ENCODE results near the gene PARP15.
A peak's percentile ranks its signal among the peaks of the same experiment; 100 is the strongest.

PARP15 gene

GRCh38 chr3:122665881-122666280 is 88.4 kb downstream of the PARP15 start:
- Histone ChIP-seq H3K9me3 (ENCODE audit: control insufficient read depth, insufficient read depth, low read length) (no peaks in the 10 kb centered on the region), H3K4me1 (ENCODE audit: control insufficient read depth, insufficient read depth, low read length) (no peaks in the 10 kb centered on the region; the same call in 1 of the 2 replicates), H3K36me3 (ENCODE audit: control insufficient read depth, insufficient read depth, low read length) (no peaks in the 10 kb centered on the region)

DNA sequence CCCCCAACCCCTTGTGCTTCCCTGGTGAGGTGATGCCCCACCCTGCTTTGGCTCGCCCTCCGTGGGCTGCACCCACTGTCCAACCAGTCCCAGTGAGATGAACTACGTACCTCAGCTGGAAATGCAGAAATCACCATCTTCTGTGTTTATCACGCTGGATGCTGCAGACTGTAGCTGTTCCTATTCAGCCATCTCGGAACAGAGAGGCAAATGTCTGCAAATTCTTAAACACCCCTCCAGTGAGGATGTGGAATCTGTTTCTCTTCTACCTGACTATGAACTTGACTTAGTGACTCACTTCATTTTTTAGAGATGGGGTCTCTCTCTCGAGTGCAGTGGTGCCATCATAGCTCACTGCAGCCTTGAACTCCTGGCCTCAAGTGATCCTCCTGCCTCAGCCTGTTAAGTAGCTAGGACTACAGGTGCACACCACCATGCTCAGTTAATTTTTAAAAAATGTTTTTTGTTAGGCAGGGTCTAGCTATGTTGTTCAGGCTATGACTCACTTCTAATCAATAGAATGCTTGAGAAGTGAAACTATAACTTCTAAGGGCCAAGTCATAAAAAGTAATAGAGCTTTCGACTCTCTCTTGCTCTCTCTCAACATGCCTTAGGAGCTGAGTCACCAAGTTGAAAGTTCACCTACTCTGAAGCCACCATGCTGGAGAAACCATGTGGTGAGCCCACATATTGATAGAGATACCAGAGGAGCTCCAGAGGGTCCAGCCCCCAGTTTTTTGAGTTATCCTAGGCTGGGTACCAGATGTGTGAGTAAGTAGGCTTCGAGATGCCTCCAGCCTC is 91.7 kb downstream of the PARP15 start:
- Histone ChIP-seq H3K9me3 (ENCODE audit: control insufficient read depth, insufficient read depth, low read length) (no peaks in the 10 kb centered on the region), H3K36me3 (ENCODE audit: control insufficient read depth, insufficient read depth, low read length) (no peaks in the 10 kb centered on the region), H3K9ac (ENCODE audit: low read depth, low read length) (no peak overlapping the region), H3K27me3 (ENCODE audit: control insufficient read depth, insufficient read depth, low read length) (no peaks in the 10 kb centered on the region), H3K27ac (ENCODE audit: low read depth, low read length) (no peak overlapping the region), H3K4me3 (ENCODE audit: low read depth, low read length) (no peak overlapping the region), H3K4me1 (ENCODE audit: control insufficient read depth, insufficient read depth, low read length) (no peaks in the 10 kb centered on the region; the same call in 1 of the 2 replicates)

More at GRCh38 chr3:122665881-122666280, 88.4 kb downstream of the PARP15 start:
- Histone ChIP-seq H3K27ac (ENCODE audit: low read depth, low read length) (no peak overlapping the region), H3K4me3 (ENCODE audit: low read depth, low read length) (no peak overlapping the region), H3K9ac (ENCODE audit: low read depth, low read length) (no peak overlapping the region), H3K27me3 (ENCODE audit: control insufficient read depth, insufficient read depth, low read length) (no peaks in the 10 kb centered on the region)

- no peaks in the 10 kb centered on the region for H3K36me3 ChIP-seq (ENCODE audit: control insufficient read depth, insufficient read depth, low read length)
- no peaks in the 10 kb centered on the region for H3K9me3 ChIP-seq (ENCODE audit: control insufficient read depth, insufficient read depth, low read length)
- no peak overlapping the region for H3K4me3 ChIP-seq (ENCODE audit: low read depth, low read length)
- H3K27me3 ChIP-seq (ENCODE audit: control insufficient read depth, insufficient read depth, low read length), result no peaks in the 10 kb centered on the region
- H3K9ac ChIP-seq (ENCODE audit: low read depth, low read length), result no peak overlapping the region
- no peak overlapping the region for H3K27ac ChIP-seq (ENCODE audit: low read depth, low read length)
- H3K4me1 ChIP-seq (ENCODE audit: control insufficient read depth, insufficient read depth, low read length), result no peaks in the 10 kb centered on the region
Measured at GRCh38 chr3:122671553-122671952, 94.1 kb downstream of the PARP15 start.

- no peak overlapping the region for H3K27ac ChIP-seq (ENCODE audit: low read depth, low read length)
- no peaks in the 10 kb centered on the region for H3K27me3 ChIP-seq (ENCODE audit: control insufficient read depth, insufficient read depth, low read length)
- no peak overlapping the region for H3K9ac ChIP-seq (ENCODE audit: low read depth, low read length)
Measured at GRCh38 chr3:122674339-122674738, 96.9 kb downstream of the PARP15 start.

DNA sequence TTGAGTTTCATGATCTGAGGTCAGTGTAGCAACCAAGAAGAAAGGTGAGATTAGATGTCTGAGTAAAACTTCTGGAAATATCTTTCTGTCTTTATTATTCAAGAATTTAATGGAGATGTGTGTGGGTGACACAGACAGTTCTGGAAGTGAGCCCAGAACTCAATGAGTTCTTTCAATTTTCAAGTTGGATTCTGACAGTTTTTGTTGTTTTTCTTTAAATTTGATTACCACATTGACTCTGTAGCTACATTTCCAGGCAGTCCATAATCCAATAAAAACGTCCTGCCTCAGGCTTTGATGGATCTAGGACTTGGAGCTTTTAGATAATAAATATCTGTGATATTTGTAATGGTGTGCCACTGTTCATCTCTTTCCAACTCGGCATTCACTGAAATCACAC is 99.3 kb downstream of the PARP15 start:
- Histone ChIP-seq H3K36me3 (ENCODE audit: control insufficient read depth, insufficient read depth, low read length) (no peaks in the 10 kb centered on the region), H3K4me3 (ENCODE audit: low read depth, low read length) (no peak overlapping the region), H3K27ac (ENCODE audit: low read depth, low read length) (no peak overlapping the region), H3K9me3 (ENCODE audit: control insufficient read depth, insufficient read depth, low read length) (no peaks in the 10 kb centered on the region; the same call in 1 of the 2 replicates), H3K27me3 (ENCODE audit: control insufficient read depth, insufficient read depth, low read length) (peaks cover 9% of the 10 kb centered on the region; the same call in 1 of the 2 replicates), H3K9ac (ENCODE audit: low read depth, low read length) (no peak overlapping the region), H3K4me1 (ENCODE audit: control insufficient read depth, insufficient read depth, low read length) (peaks cover 13% of the 10 kb centered on the region)

More at GRCh38 chr3:122674339-122674738, 96.9 kb downstream of the PARP15 start:
- no peak overlapping the region for H3K4me3 ChIP-seq (ENCODE audit: low read depth, low read length)
- H3K36me3 ChIP-seq (ENCODE audit: control insufficient read depth, insufficient read depth, low read length), result no peaks in the 10 kb centered on the region
- H3K9me3 ChIP-seq (ENCODE audit: control insufficient read depth, insufficient read depth, low read length), result no peaks in the 10 kb centered on the region
- 0 out of 2 replicates have a peak, but pooled peaks cover 2% of the 10 kb centered on the region for H3K4me1 ChIP-seq (ENCODE audit: control insufficient read depth, insufficient read depth, low read length)

DNA sequence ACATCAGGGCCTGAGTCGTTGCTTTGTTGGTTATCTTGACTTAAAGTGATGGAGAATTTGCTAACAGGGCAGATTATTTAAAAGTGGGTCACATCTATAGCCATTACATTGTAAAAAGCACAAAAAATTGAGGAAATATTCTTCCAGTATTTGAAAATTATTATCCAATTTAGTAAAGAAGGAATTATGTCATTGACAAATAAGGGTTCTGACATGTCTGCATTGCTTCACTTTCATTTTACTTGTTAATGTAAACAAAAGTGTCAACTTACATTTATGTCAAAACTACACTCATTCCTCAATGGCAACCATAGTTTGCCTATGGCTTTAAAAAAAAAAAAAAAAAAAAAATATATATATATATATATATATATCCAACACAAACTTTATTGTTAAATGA is 99.8 kb downstream of the PARP15 start:
- Histone ChIP-seq H3K4me1 (ENCODE audit: control insufficient read depth, insufficient read depth, low read length) (peaks cover 13% of the 10 kb centered on the region), H3K9ac (ENCODE audit: low read depth, low read length) (no peak overlapping the region), H3K27ac (ENCODE audit: low read depth, low read length) (no peak overlapping the region), H3K27me3 (ENCODE audit: control insufficient read depth, insufficient read depth, low read length) (peaks cover 9% of the 10 kb centered on the region; the same call in 1 of the 2 replicates), H3K4me3 (ENCODE audit: low read depth, low read length) (no peak overlapping the region), H3K36me3 (ENCODE audit: control insufficient read depth, insufficient read depth, low read length) (no peaks in the 10 kb centered on the region), H3K9me3 (ENCODE audit: control insufficient read depth, insufficient read depth, low read length) (no peaks in the 10 kb centered on the region; the same call in 1 of the 2 replicates)

DNA sequence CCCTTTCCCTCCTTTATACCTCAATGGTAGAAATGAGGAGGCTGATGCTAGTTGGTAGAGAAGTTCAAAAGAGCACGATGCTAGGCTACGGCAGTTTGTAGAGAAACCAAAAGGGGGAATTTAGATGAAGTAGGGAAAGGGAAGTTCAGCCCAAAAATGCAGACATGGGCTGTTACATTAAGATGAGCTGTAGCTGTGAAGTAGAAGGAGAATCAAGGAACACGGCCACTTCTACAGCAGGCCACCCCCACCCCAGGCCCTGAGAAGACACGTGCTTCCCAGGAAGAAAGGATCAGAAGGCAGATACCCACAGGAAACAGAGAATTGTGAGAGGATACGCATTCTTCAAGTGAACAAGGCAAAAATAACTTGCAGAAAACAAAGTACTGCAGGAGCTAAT is 101.1 kb downstream of the PARP15 start:
- Histone ChIP-seq H3K27me3 (ENCODE audit: control insufficient read depth, insufficient read depth, low read length) (peaks cover 9% of the 10 kb centered on the region; the same call in 1 of the 2 replicates), H3K36me3 (ENCODE audit: control insufficient read depth, insufficient read depth, low read length) (no peaks in the 10 kb centered on the region), H3K27ac (ENCODE audit: low read depth, low read length) (no peak overlapping the region), H3K9me3 (ENCODE audit: control insufficient read depth, insufficient read depth, low read length) (no peaks in the 10 kb centered on the region; the same call in 1 of the 2 replicates), H3K4me1 (ENCODE audit: control insufficient read depth, insufficient read depth, low read length) (peaks cover 13% of the 10 kb centered on the region), H3K9ac (ENCODE audit: low read depth, low read length) (no peak overlapping the region), H3K4me3 (ENCODE audit: low read depth, low read length) (no peak overlapping the region)

GRCh38 chr3:122679085-122679881 is 101.8 kb downstream of the PARP15 start:
- Histone ChIP-seq H3K36me3 (ENCODE audit: control insufficient read depth, insufficient read depth, low read length) (no peaks in the 10 kb centered on the region), H3K4me1 (ENCODE audit: control insufficient read depth, insufficient read depth, low read length) (peaks cover 13% of the 10 kb centered on the region), H3K27ac (ENCODE audit: low read depth, low read length) (no peak overlapping the region), H3K27me3 (ENCODE audit: control insufficient read depth, insufficient read depth, low read length) (peaks cover 9% of the 10 kb centered on the region; the same call in 1 of the 2 replicates), H3K9ac (ENCODE audit: low read depth, low read length) (no peak overlapping the region), H3K4me3 (ENCODE audit: low read depth, low read length) (peak overlapping the region; percentile 88; the same call in 1 of the 2 replicates), H3K9me3 (ENCODE audit: control insufficient read depth, insufficient read depth, low read length) (no peaks in the 10 kb centered on the region; the same call in 1 of the 2 replicates)

DNA sequence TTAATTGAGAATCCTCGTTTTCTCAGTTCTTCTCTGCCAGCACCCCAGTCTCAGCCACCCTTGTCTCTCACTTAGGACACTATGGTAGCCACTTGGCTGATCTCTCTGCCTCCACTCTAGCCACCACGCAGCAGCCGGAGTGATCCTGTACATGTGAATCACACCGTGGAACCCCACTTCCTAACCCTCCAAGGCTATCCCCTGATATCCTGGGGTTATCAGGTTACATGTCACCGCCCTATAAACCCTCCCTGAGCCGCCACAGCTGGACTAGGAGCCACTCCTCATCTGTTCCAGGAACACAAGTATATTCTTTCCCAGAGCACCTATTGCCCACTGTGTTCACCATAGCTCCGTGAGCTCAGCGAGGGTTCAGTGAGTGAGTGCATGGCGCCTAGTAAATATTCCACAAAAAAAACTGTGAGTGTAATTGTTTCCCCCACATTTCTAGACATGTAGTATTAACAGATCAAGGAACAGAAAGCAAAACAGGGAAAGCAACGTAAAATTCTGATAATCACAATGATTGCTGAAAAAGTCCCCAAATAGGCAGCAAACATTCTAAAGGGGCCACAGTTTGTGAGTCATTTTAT is 102.5 kb downstream of the PARP15 start:
- no peaks in the 10 kb centered on the region for H3K36me3 ChIP-seq (ENCODE audit: control insufficient read depth, insufficient read depth, low read length)
- peak overlapping the region; percentile 88 for H3K4me3 ChIP-seq (ENCODE audit: low read depth, low read length)
- H3K9ac ChIP-seq (ENCODE audit: low read depth, low read length), result no peak overlapping the region
- H3K9me3 ChIP-seq (ENCODE audit: control insufficient read depth, insufficient read depth, low read length), result no peaks in the 10 kb centered on the region; the same call in 1 of the 2 replicates
- H3K4me1 ChIP-seq (ENCODE audit: control insufficient read depth, insufficient read depth, low read length), result peaks cover 13% of the 10 kb centered on the region
- H3K27ac ChIP-seq (ENCODE audit: low read depth, low read length), result no peak overlapping the region
- peaks cover 9% of the 10 kb centered on the region; the same call in 1 of the 2 replicates for H3K27me3 ChIP-seq (ENCODE audit: control insufficient read depth, insufficient read depth, low read length)

GRCh38 chr3:122680475-122681283 is 103.2 kb downstream of the PARP15 start, which contains the start of gene PARP14:
PARP14 (plus strand) TSS chr3:122680839; CDS start chr3:122680884, 45 bp downstream.
- H3K27ac ChIP-seq (ENCODE audit: low read depth, low read length), result peak within 1 kb of the TSS; percentile 42

More at GRCh38 chr3:122680475-122681283, 103.2 kb downstream of the PARP15 start, which contains the start of gene PARP14:
- H3K9me3 ChIP-seq (ENCODE audit: control insufficient read depth, insufficient read depth, low read length), result no peaks in the 10 kb centered on the region; the same call in 1 of the 2 replicates
- H3K9ac ChIP-seq (ENCODE audit: low read depth, low read length), result peak within 1 kb of the TSS; percentile 74
- H3K4me1 ChIP-seq (ENCODE audit: control insufficient read depth, insufficient read depth, low read length), result peaks cover 13% of the 10 kb centered on the region
- peak within 1 kb of the TSS; percentile 88 for H3K4me3 ChIP-seq (ENCODE audit: low read depth, low read length)
- H3K27me3 ChIP-seq (ENCODE audit: control insufficient read depth, insufficient read depth, low read length), result peaks cover 9% of the 10 kb centered on the region; the same call in 1 of the 2 replicates
- H3K36me3 ChIP-seq (ENCODE audit: control insufficient read depth, insufficient read depth, low read length), result no peaks in the 10 kb centered on the region
